Astrocyte (in vitro differentiated cells and primary cell): ENCODE results near the gene SELENOF.

ENCODE experiments used
- EZH2 ChIP-seq: IDR thresholded peaks from 2 replicates; pipeline ENCODE4 v1.6.1; 2012; ENCODE audit warnings: mild to moderate bottlenecking, low read length, inconsistent platforms; ENCODE audit not compliant: insufficient read depth
- TF ChIP-seq, protein P1 (sequence below): IDR thresholded peaks from 2 replicates; pipeline ENCODE4 v1.5.1; 2011; ENCODE audit warnings: low read depth, mild to moderate bottlenecking, inconsistent platforms, low read length, moderate library complexity; ENCODE audit not compliant: insufficient read depth

DNA sequence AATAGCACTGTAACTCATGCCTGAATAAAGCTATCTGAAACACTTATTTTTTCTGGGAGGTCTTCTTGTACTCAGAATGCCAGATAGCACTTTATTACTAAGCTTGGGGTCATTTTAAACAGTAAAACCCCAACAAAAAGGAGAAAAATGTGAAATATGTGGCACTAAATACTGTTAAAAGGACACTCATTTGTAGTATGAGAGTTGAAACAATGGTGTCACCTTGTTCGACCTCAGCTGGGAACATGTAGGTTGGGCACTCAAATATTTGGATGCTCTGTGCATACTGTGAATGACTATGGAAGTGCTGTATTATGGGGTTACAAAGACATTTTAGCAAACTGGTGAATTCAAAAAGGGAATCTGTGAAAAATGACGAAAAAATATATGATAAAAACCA lies 53.9 kb downstream of the SELENOF start:
- TF ChIP-seq, protein P1, sequence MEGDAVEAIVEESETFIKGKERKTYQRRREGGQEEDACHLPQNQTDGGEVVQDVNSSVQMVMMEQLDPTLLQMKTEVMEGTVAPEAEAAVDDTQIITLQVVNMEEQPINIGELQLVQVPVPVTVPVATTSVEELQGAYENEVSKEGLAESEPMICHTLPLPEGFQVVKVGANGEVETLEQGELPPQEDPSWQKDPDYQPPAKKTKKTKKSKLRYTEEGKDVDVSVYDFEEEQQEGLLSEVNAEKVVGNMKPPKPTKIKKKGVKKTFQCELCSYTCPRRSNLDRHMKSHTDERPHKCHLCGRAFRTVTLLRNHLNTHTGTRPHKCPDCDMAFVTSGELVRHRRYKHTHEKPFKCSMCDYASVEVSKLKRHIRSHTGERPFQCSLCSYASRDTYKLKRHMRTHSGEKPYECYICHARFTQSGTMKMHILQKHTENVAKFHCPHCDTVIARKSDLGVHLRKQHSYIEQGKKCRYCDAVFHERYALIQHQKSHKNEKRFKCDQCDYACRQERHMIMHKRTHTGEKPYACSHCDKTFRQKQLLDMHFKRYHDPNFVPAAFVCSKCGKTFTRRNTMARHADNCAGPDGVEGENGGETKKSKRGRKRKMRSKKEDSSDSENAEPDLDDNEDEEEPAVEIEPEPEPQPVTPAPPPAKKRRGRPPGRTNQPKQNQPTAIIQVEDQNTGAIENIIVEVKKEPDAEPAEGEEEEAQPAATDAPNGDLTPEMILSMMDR, result no peak
- no peak for TF ChIP-seq EZH2
